Glutamatergic neuron (in vitro differentiated cells): Measurements from ENCODE around the gene ARHGAP11A. TPM values are rescaled to one million over a fixed set of nuclear protein-coding genes. Genes with fewer than 3 reads are reported as not detected.

Source experiments
- DNase-seq: peaks from one replicate; pipeline ENCODE4 v3.0.0; 2022
- H3K27ac Mint-ChIP-seq: one replicate; pipeline ENCODE4 v1.8.0; 2020; ENCODE audit warnings: mild to moderate bottlenecking, mixed read lengths, inconsistent platforms; ENCODE audit not compliant: unreplicated experiment
- H3K27me3 Mint-ChIP-seq: one replicate; pipeline ENCODE4 v1.8.0; 2020; ENCODE audit warnings: mild to moderate bottlenecking, moderate library complexity, mixed read lengths, inconsistent platforms; ENCODE audit not compliant: unreplicated experiment
- H3K36me3 Mint-ChIP-seq: one replicate; pipeline ENCODE4 v1.8.0; 2020; ENCODE audit warnings: mild to moderate bottlenecking, mixed read lengths, inconsistent platforms; ENCODE audit not compliant: unreplicated experiment
- H3K4me1 Mint-ChIP-seq: one replicate; pipeline ENCODE4 v1.8.0; 2020; ENCODE audit warnings: mild to moderate bottlenecking, low read depth, mixed read lengths, inconsistent platforms; ENCODE audit not compliant: unreplicated experiment
- H3K4me3 Mint-ChIP-seq: one replicate; pipeline ENCODE4 v1.8.0; 2020; ENCODE audit warnings: mild to moderate bottlenecking, mixed read lengths, inconsistent platforms; ENCODE audit not compliant: unreplicated experiment
- H3K9me3 Mint-ChIP-seq: one replicate; pipeline ENCODE4 v1.8.0; 2020; ENCODE audit warnings: mild to moderate bottlenecking, moderate library complexity, mixed read lengths, inconsistent platforms; ENCODE audit not compliant: unreplicated experiment
- CTCF ChIP-seq: fragments of 200-600 bp; sonication (generic); IDR thresholded peaks from one replicate; pipeline ENCODE4 v1.5.0; 2021; ENCODE audit not compliant: partially characterized antibody, unreplicated experiment
- total RNA-seq: library from RNA; stranded (reverse); fragmentation: NEBNext Ultra II Directional; extraction: Animal tissue kit (Norgen Biotek cat#: 25700); gene quantifications from one replicate; pipeline ENCODE4 v1.2.1, GENCODE V29; 2021; ENCODE audit not compliant: unreplicated experiment

The ARHGAP11A gene
- total RNA-seq, 1 donor from 2014 or later: 8.9 TPM

GRCh38 chr15:32675466-32675865 is 60.2 kb downstream of the ARHGAP11A start:
- H3K4me1 Mint-ChIP-seq: peaks cover 15% of the 10 kb centered on the region
- no peak overlapping the region for H3K4me3 Mint-ChIP-seq
- peaks cover 2% of the 10 kb centered on the region for H3K9me3 Mint-ChIP-seq
- no peak for TF ChIP-seq CTCF
- H3K27me3 Mint-ChIP-seq: peaks cover 2% of the 10 kb centered on the region
- no peaks in the 10 kb centered on the region for H3K36me3 Mint-ChIP-seq
- DNase-seq: no peak
- no peak overlapping the region for H3K27ac Mint-ChIP-seq

- Mint-ChIP-seq H3K27ac (no peak overlapping the region), H3K9me3 (peaks cover 2% of the 10 kb centered on the region), H3K27me3 (peaks cover 2% of the 10 kb centered on the region), H3K36me3 (no peaks in the 10 kb centered on the region), H3K4me3 (no peak overlapping the region), H3K4me1 (peaks cover 13% of the 10 kb centered on the region)
- no peak for DNase-seq
- no peak for TF ChIP-seq CTCF
Measured at GRCh38 chr15:32676169-32676568, 60.9 kb downstream of the ARHGAP11A start.

- Mint-ChIP-seq H3K4me1 (peaks cover 13% of the 10 kb centered on the region), H3K36me3 (no peaks in the 10 kb centered on the region), H3K4me3 (no peak overlapping the region), H3K27me3 (peaks cover 2% of the 10 kb centered on the region), H3K9me3 (peaks cover 2% of the 10 kb centered on the region), H3K27ac (no peak overlapping the region)
- no peak for TF ChIP-seq CTCF
- no peak for DNase-seq
Measured at GRCh38 chr15:32677238-32677750, 62.0 kb downstream of the ARHGAP11A start.

- Mint-ChIP-seq H3K27me3 (no peaks in the 10 kb centered on the region), H3K27ac (no peak overlapping the region), H3K9me3 (peaks cover 2% of the 10 kb centered on the region), H3K36me3 (no peaks in the 10 kb centered on the region), H3K4me1 (peaks cover 13% of the 10 kb centered on the region), H3K4me3 (no peak overlapping the region)
- DNase-seq: no peak
- peak; percentile 33 for TF ChIP-seq CTCF
Measured at GRCh38 chr15:32679298-32679690, 64.0 kb downstream of the ARHGAP11A start.

- no peak overlapping the region for H3K27ac Mint-ChIP-seq
- no peak overlapping the region for H3K4me3 Mint-ChIP-seq
- peaks cover 2% of the 10 kb centered on the region for H3K4me1 Mint-ChIP-seq
- H3K9me3 Mint-ChIP-seq: no peaks in the 10 kb centered on the region
- no peaks in the 10 kb centered on the region for H3K27me3 Mint-ChIP-seq
- no peak for DNase-seq
- peaks cover 7% of the 10 kb centered on the region for H3K36me3 Mint-ChIP-seq
- TF ChIP-seq CTCF: no peak
Measured at GRCh38 chr15:32682569-32682968, 67.3 kb downstream of the ARHGAP11A start.
